Tibial nerve (tissue), 4 donors: ENCODE measurements around the gene SPACA1. TPM values are rescaled to one million over a fixed set of nuclear protein-coding genes. Genes with fewer than 3 reads are reported as not detected.

Experiments
- DNase-seq, 2 donors: peaks; one replicate each; pipeline ENCODE4 v3.0.0-alpha.2; 2019; ENCODE audit warnings: low spot score in 2 of 2
- H3K27ac ChIP-seq, 4 donors: fragments of 200-600 bp; sonication (generic) in 3 of 4; one replicate each; pipeline ENCODE4 v1.5.1; 2017 to 2019; ENCODE audit warnings: mild to moderate bottlenecking in 1 of 4
- H3K27me3 ChIP-seq, 2 donors: fragments of 200-600 bp; sonication (generic) in 1 of 2; one replicate each; pipeline versions ENCODE4 v1.5.1 to v1.6.0; 2017 to 2019
- H3K36me3 ChIP-seq, 3 donors: fragments of 200-600 bp; sonication (generic); one replicate each; pipeline ENCODE4 v1.5.1; 2018 to 2019
- H3K4me1 ChIP-seq, 4 donors: fragments of 200-600 bp; sonication (generic) in 3 of 4; one replicate each; pipeline ENCODE4 v1.5.1; 2017 to 2019
- H3K4me3 ChIP-seq, 4 donors: fragments of 200-600 bp; sonication (generic) in 3 of 4; one replicate each; pipeline ENCODE4 v1.5.1; 2017 to 2019; ENCODE audit warnings: mild to moderate bottlenecking in 1 of 4, moderate library complexity in 1 of 4
- H3K9me3 ChIP-seq, 4 donors: fragments of 200-600 bp; sonication (generic) in 3 of 4; one replicate each; pipeline ENCODE4 v1.5.1; 2017 to 2019
- EP300 ChIP-seq, 2 donors: sonication (generic); formaldehyde crosslinking; IDR thresholded peaks; one replicate each; pipeline ENCODE4 v1.6.1; 2017; ENCODE audit warnings: antibody characterized with exemption in 2 of 2, mild to moderate bottlenecking in 1 of 2
- POLR2A ChIP-seq, 2 donors: fragments of 450-650 bp; IDR thresholded peaks; one replicate each; pipeline ENCODE4 v1.6.1; 2017; ENCODE audit warnings: antibody characterized with exemption in 2 of 2, mild to moderate bottlenecking in 2 of 2, moderate library complexity in 2 of 2
- WGBS, 2 donors: methylation state at CpG; one replicate each; pipeline ENCODE4 v1.1.5; 2018; 5-methylcytosine and 5-hydroxymethylcytosine counted together
- total RNA-seq, 4 donors: library from RNA; depleted of rRNA; stranded (reverse); fragments of >200 nt; gene quantifications; one replicate each; pipeline ENCODE4 v1.1.0, GENCODE V29; 2016
- TF ChIP-seq, protein P1 (sequence below), 5 experiments: fragments of 200-600 bp in 3 of 5; fragments of 450-650 bp in 2 of 5; sonication (generic) in 3 of 5; IDR thresholded peaks; one replicate each; pipeline ENCODE4 v1.5.1; 2016 to 2019; ENCODE audit warnings: antibody characterized with exemption in 5 of 5, mild to moderate bottlenecking in 3 of 5, moderate library complexity in 2 of 5

SPACA1 gene
- total RNA-seq, 4 donors from 2014 or later, result not detected

DNA sequence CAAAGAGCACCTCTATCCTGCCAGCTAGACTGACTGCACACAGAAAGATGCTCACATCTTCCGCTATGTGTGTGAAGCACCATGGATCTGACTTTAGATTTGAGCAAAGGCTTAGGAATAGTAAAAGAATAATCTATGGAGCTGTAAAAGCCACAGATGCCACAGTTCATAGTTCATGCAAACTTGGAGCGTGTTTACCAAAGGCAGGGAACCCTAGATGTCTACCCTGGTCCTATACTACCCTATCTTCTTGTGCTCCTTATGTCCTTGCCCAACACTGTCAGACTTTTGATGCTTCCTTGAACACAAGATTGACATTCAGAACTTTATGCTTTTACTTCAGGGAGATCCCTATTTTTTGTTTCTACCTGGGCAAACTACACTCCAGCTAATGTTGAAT, 39.2 kb downstream of the SPACA1 start:
- WGBS, 2 donors, result 94 to 95% methylated on average over 2 of the region's 2 CpGs
- peaks cover 0 to 3% (median 0%) of the 10 kb centered on the region in 4 donors for H3K9me3 ChIP-seq
- TF ChIP-seq EP300 (IDR thresholded peaks at IDR 0.05), result no peak
- no peak for TF ChIP-seq POLR2A (IDR thresholded peaks at IDR 0.05)
- TF ChIP-seq, protein P1, sequence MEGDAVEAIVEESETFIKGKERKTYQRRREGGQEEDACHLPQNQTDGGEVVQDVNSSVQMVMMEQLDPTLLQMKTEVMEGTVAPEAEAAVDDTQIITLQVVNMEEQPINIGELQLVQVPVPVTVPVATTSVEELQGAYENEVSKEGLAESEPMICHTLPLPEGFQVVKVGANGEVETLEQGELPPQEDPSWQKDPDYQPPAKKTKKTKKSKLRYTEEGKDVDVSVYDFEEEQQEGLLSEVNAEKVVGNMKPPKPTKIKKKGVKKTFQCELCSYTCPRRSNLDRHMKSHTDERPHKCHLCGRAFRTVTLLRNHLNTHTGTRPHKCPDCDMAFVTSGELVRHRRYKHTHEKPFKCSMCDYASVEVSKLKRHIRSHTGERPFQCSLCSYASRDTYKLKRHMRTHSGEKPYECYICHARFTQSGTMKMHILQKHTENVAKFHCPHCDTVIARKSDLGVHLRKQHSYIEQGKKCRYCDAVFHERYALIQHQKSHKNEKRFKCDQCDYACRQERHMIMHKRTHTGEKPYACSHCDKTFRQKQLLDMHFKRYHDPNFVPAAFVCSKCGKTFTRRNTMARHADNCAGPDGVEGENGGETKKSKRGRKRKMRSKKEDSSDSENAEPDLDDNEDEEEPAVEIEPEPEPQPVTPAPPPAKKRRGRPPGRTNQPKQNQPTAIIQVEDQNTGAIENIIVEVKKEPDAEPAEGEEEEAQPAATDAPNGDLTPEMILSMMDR (IDR thresholded peaks at IDR 0.05), result no peak
- no peak overlapping the region for H3K27ac ChIP-seq
- no peaks in the 10 kb centered on the region for H3K27me3 ChIP-seq
- no peaks in the 10 kb centered on the region for H3K4me1 ChIP-seq
- DNase-seq, result no peak
- H3K36me3 ChIP-seq, result no peaks in the 10 kb centered on the region
- no peak overlapping the region for H3K4me3 ChIP-seq

- Histone ChIP-seq H3K36me3 (no peaks in the 10 kb centered on the region), H3K4me1 (no peaks in the 10 kb centered on the region), H3K27ac (no peak overlapping the region), H3K4me3 (no peak overlapping the region), H3K9me3 (no peaks in the 10 kb centered on the region), H3K27me3 (no peaks in the 10 kb centered on the region)
- WGBS, 2 donors, result 51 to 66% methylated on average over 2 of the region's 2 CpGs
- DNase-seq, result no peak
- TF ChIP-seq, protein P1 (IDR thresholded peaks at IDR 0.05), result no peak
- TF ChIP-seq EP300 (IDR thresholded peaks at IDR 0.05) (no peak), POLR2A (IDR thresholded peaks at IDR 0.05) (no peak)
Measured at GRCh38 chr6:88089708-88090107, 42.1 kb downstream of the SPACA1 start.

GRCh38 chr6:88105741-88106340, 58.2 kb downstream of the SPACA1 start:
- no peak for DNase-seq
- no peaks in the 10 kb centered on the region for H3K4me1 ChIP-seq
- no peaks in the 10 kb centered on the region for H3K27me3 ChIP-seq
- H3K36me3 ChIP-seq, result no peaks in the 10 kb centered on the region
- no peak overlapping the region for H3K27ac ChIP-seq
- TF ChIP-seq EP300 (IDR thresholded peaks at IDR 0.05) (no peak), POLR2A (IDR thresholded peaks at IDR 0.05) (no peak)
- TF ChIP-seq, protein P1 (IDR thresholded peaks at IDR 0.05), result no peak
- WGBS, 2 donors, result 83 to 85% methylated on average over 7 of the region's 7 CpGs
- H3K9me3 ChIP-seq, result no peaks in the 10 kb centered on the region
- no peak overlapping the region for H3K4me3 ChIP-seq

DNA sequence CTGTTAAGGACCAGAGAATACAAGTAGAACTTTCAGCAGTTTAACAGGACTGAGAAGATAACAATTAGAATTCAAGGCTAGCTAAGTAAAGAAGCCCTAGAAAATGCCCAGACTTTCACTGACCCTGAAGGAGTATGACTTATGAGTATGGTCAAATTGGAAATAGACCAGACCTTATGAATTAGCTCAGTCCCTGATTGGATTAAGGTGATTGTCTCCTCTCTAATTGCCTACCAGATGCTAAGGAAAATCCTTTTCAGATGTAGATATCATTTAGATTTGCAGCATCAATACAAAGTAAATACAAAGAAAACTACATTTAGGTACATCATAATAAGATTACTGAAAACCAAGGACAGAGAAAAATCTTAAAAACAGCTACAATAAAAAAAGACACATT, 59.6 kb downstream of the SPACA1 start:
- H3K4me1 ChIP-seq, result no peaks in the 10 kb centered on the region
- no peaks in the 10 kb centered on the region for H3K27me3 ChIP-seq
- no peaks in the 10 kb centered on the region for H3K36me3 ChIP-seq
- H3K27ac ChIP-seq, result no peak overlapping the region
- TF ChIP-seq POLR2A (IDR thresholded peaks at IDR 0.05) (no peak), EP300 (IDR thresholded peaks at IDR 0.05) (no peak)
- TF ChIP-seq, protein P1 (IDR thresholded peaks at IDR 0.05), result no peak
- no peaks in the 10 kb centered on the region for H3K9me3 ChIP-seq
- no peak overlapping the region for H3K4me3 ChIP-seq
- no peak for DNase-seq

DNA sequence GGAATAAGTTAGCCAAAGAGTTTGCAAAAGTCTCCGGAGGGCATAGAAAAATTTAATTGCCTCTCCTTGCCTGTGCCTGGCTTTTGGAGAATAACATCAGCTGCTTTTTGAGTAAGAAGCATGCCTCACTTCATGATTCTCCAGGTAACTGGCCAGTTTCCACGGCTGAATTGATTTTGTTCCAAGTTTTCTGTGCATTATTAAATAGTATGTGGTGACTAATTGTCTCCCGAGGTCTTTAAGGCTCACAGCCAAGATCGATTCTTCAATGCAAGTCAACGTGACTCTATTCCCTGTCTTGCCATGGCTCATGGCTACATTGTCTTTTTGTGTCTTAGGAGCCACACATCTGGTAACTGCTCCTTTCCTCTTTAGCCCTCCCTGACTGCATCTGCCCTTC, 64.3 kb downstream of the SPACA1 start:
- DNase-seq, result no peak
- Histone ChIP-seq H3K27me3 (no peaks in the 10 kb centered on the region), H3K4me3 (no peak overlapping the region), H3K9me3 (no peaks in the 10 kb centered on the region), H3K4me1 (no peaks in the 10 kb centered on the region), H3K27ac (no peak overlapping the region), H3K36me3 (no peaks in the 10 kb centered on the region)
- TF ChIP-seq POLR2A (IDR thresholded peaks at IDR 0.05), result no peak
- TF ChIP-seq, protein P1 (IDR thresholded peaks at IDR 0.05), result no peak
- TF ChIP-seq EP300 (IDR thresholded peaks at IDR 0.05), result no peak
- 48 to 61% methylated on average over 5 of the region's 5 CpGs for WGBS, 2 donors
